CD14-positive monocyte (primary cell): ENCODE results near the gene MDP1. TPM values are rescaled to one million over a fixed set of nuclear protein-coding genes. Genes with fewer than 3 reads are reported as not detected.
A peak's percentile ranks its signal among the peaks of the same experiment; 100 is the strongest.

Source experiments
- DNase-seq, 3 donors: peaks; one replicate each; pipeline ENCODE4 v3.0.0-alpha.2; 2011 to 2022
- H2AFZ ChIP-seq: 2 replicates; pipeline ENCODE4 v1.6.0; 2012; ENCODE audit warnings: mild to moderate bottlenecking, low read depth, low read length, inconsistent platforms; ENCODE audit not compliant: insufficient read depth, poor library complexity, severe bottlenecking
- H3K27ac ChIP-seq, 2 donors: 1 replicate in 1 of 2; 2 replicates in 1 of 2; pipeline ENCODE4 v1.5.1; 2012 to 2013; ENCODE audit warnings: low read length in 2 of 2, control low read depth in 1 of 2, inconsistent platforms in 1 of 2, low read depth in 1 of 2, mild to moderate bottlenecking in 1 of 2
- H3K27me3 ChIP-seq, 2 donors: one replicate each; pipeline versions ENCODE4 v1.6.0 to v1.6.1; 2011 to 2013; ENCODE audit warnings: low read length in 2 of 2; ENCODE audit not compliant: control insufficient read depth in 2 of 2, insufficient read depth in 2 of 2
- H3K36me3 ChIP-seq, 2 donors: replicated peaks in 1 of 2; 1 replicate in 1 of 2; 2 replicates in 1 of 2; pipeline versions ENCODE4 v1.5.1 to v1.6.1; 2012 to 2013; ENCODE audit warnings: low read length in 2 of 2, control low read depth in 1 of 2, inconsistent platforms in 1 of 2, mild to moderate bottlenecking in 1 of 2; ENCODE audit not compliant: insufficient read depth in 2 of 2, control insufficient read depth in 1 of 2
- H3K4me1 ChIP-seq, 2 donors: 1 replicate in 1 of 2; 2 replicates in 1 of 2; pipeline versions ENCODE4 v1.5.1 to v1.6.1; 2012 to 2013; ENCODE audit warnings: low read length in 2 of 2, control low read depth in 1 of 2, inconsistent platforms in 1 of 2, mild to moderate bottlenecking in 1 of 2, moderate library complexity in 1 of 2; ENCODE audit not compliant: insufficient read depth in 2 of 2, control insufficient read depth in 1 of 2
- H3K4me2 ChIP-seq: replicated peaks from 2 replicates; pipeline ENCODE3; 2012; ENCODE audit warnings: low read length, moderate library complexity, mild to moderate bottlenecking; ENCODE audit not compliant: poor library complexity, severe bottlenecking; ENCODE audit errors: extremely low read depth
- H3K4me3 ChIP-seq, 3 experiments: fragments of 200-600 bp in 1 of 3; sonication (generic) in 1 of 3; replicated peaks in 1 of 3; 1 replicate in 2 of 3; 2 replicates in 1 of 3; pipeline ENCODE4 v1.5.1; 2011 to 2013; ENCODE audit warnings: low read length in 3 of 3, mild to moderate bottlenecking in 3 of 3, control low read depth in 2 of 3, low read depth in 2 of 3, inconsistent platforms in 1 of 3, moderate library complexity in 1 of 3
- H3K79me2 ChIP-seq: 2 replicates; pipeline ENCODE4 v1.6.0; 2012; ENCODE audit warnings: mild to moderate bottlenecking, control low read depth, inconsistent platforms, low read length, moderate library complexity; ENCODE audit not compliant: insufficient read depth
- H3K9ac ChIP-seq: 2 replicates; pipeline ENCODE4 v1.6.0; 2017; ENCODE audit warnings: low read length, mild to moderate bottlenecking; ENCODE audit not compliant: insufficient read depth, poor library complexity, severe bottlenecking
- H3K9me3 ChIP-seq, 2 donors: replicated peaks in 1 of 2; 1 replicate in 1 of 2; 2 replicates in 1 of 2; pipeline versions ENCODE4 v1.5.1 to v1.6.1; 2012 to 2013; ENCODE audit warnings: low read length in 2 of 2, control low read depth in 1 of 2; ENCODE audit not compliant: control insufficient read depth in 1 of 2, insufficient read depth in 1 of 2
- H4K20me1 ChIP-seq: 2 replicates; pipeline ENCODE4 v1.6.0; 2012; ENCODE audit warnings: mild to moderate bottlenecking, low read length, control low read depth, moderate library complexity; ENCODE audit not compliant: insufficient read depth
- H3K27ac Mint-ChIP-seq, 7 donors: one replicate each; pipeline ENCODE4 v1.8.0; 2020; ENCODE audit warnings: mild to moderate bottlenecking in 7 of 7, mixed read lengths in 7 of 7, moderate library complexity in 6 of 7, inconsistent platforms in 2 of 7
- H3K27me3 Mint-ChIP-seq, 3 donors: one replicate each; pipeline ENCODE4 v1.8.0; 2021 to 2022; ENCODE audit warnings: low read depth in 3 of 3, mild to moderate bottlenecking in 3 of 3, mixed read lengths in 3 of 3, moderate library complexity in 3 of 3, inconsistent platforms in 1 of 3
- H3K36me3 Mint-ChIP-seq, 2 donors: one replicate each; pipeline ENCODE4 v1.8.0; 2020; ENCODE audit warnings: mixed read lengths in 2 of 2, inconsistent platforms in 1 of 2, mild to moderate bottlenecking in 1 of 2
- H3K4me1 Mint-ChIP-seq: one replicate; pipeline ENCODE4 v1.8.0; 2020; ENCODE audit warnings: mild to moderate bottlenecking, mixed read lengths
- H3K4me3 Mint-ChIP-seq, 2 donors: one replicate each; pipeline ENCODE4 v1.8.0; 2020; ENCODE audit warnings: mild to moderate bottlenecking in 2 of 2, mixed read lengths in 2 of 2, moderate library complexity in 1 of 2
- H3K9me3 Mint-ChIP-seq, 7 donors: one replicate each; pipeline ENCODE4 v1.8.0; 2020 to 2022; ENCODE audit warnings: mixed read lengths in 7 of 7, mild to moderate bottlenecking in 6 of 7, moderate library complexity in 6 of 7, inconsistent platforms in 2 of 7
- CTCF ChIP-seq: fragments of 200-600 bp; IDR thresholded peaks from one replicate; pipeline ENCODE4 v1.8.0; 2022; ENCODE audit warnings: antibody characterized with exemption, mild to moderate bottlenecking
- WGBS: methylation state at CpG from one replicate; pipeline ENCODE4 v1.1.5; 2013; ENCODE audit warnings: missing lambda C conversion rate; ENCODE audit not compliant: insufficient coverage; 5-methylcytosine and 5-hydroxymethylcytosine counted together
- intact Hi-C, 2 donors: fragments of 100-400 bp; cut with micrococcal nuclease; formaldehyde crosslinking; loops; one replicate each; pipeline versions ENCODE4 v1.15.0 to v1.15.1; 2023
- polyA plus RNA-seq, 3 donors: library from polyadenylated mRNA; depleted of rRNA in 1 of 3; unstranded in 2 of 3; stranded (reverse) in 1 of 3; fragments of 300-500 nt in 2 of 3; fragments of >200 nt in 1 of 3; fragmentation: Illumina TruSeq in 2 of 3; gene quantifications; 1 replicate in 2 of 3; 2 replicates in 1 of 3; pipeline ENCODE4 v1.2.3, GENCODE V29; 2012 to 2021

The MDP1 gene
- polyA plus RNA-seq, 3 donors, result 17.5 to 49.6 (median 37.5) TPM

GRCh38 chr14:24178399-24179178, 37.3 kb downstream of the MDP1 start:
- no CpG with 5 or more reads among the region's 12 CpGs for WGBS
- no peak overlapping the region for H2AFZ ChIP-seq
- H4K20me1 ChIP-seq, result no peaks in the 10 kb centered on the region
- Mint-ChIP-seq H3K36me3 (peaks cover 79 to 98% of the 10 kb centered on the region in 2 donors), H3K9me3 (no peaks in the 10 kb centered on the region), H3K4me3 (no peak overlapping the region), H3K27me3 (peaks cover 0 to 2% (median 0%) of the 10 kb centered on the region in 3 donors), H3K4me1 (no peaks in the 10 kb centered on the region), H3K27ac (peak overlapping the region in 2 of 7 donors; percentile 47 to 50)
- no peak overlapping the region for H3K27ac ChIP-seq
- no peak overlapping the region for H3K4me3 ChIP-seq
- H3K9ac ChIP-seq, result no peak overlapping the region
- no peak overlapping the region for H3K4me2 ChIP-seq
- TF ChIP-seq CTCF, result no peak
- peaks cover 75 to 91% of the 10 kb centered on the region in 2 donors for H3K36me3 ChIP-seq
- H3K27me3 ChIP-seq, result no peaks in the 10 kb centered on the region
- no peaks in the 10 kb centered on the region for H3K4me1 ChIP-seq
- DNase-seq, result no peak
- H3K9me3 ChIP-seq, result no peaks in the 10 kb centered on the region
- intact Hi-C loops, result no loop called here
- H3K79me2 ChIP-seq, result no peaks in the 10 kb centered on the region

- TF ChIP-seq CTCF, result no peak
- Histone ChIP-seq H3K9ac (no peak overlapping the region), H3K9me3 (no peaks in the 10 kb centered on the region), H2AFZ (no peak overlapping the region), H4K20me1 (peaks cover 5% of the 10 kb centered on the region), H3K79me2 (no peaks in the 10 kb centered on the region), H3K27me3 (no peaks in the 10 kb centered on the region), H3K4me3 (no peak overlapping the region), H3K4me1 (no peaks in the 10 kb centered on the region), H3K36me3 (peaks cover 73 to 90% of the 10 kb centered on the region in 2 donors), H3K4me2 (no peak overlapping the region), H3K27ac (no peak overlapping the region)
- DNase-seq, result no peak
- intact Hi-C loops, result no loop called here
- H3K27me3 Mint-ChIP-seq, result peaks cover 0 to 4% (median 2%) of the 10 kb centered on the region in 3 donors
- H3K4me1 Mint-ChIP-seq, result no peaks in the 10 kb centered on the region
- H3K9me3 Mint-ChIP-seq, result no peaks in the 10 kb centered on the region
- no peak overlapping the region for H3K27ac Mint-ChIP-seq
- WGBS, result 100% methylated on average over 10 of the region's 14 CpGs
- H3K4me3 Mint-ChIP-seq, result no peak overlapping the region
- H3K36me3 Mint-ChIP-seq, result peaks cover 80 to 98% of the 10 kb centered on the region in 2 donors
Measured at GRCh38 chr14:24177891-24178290, 38.0 kb downstream of the MDP1 start.
